GM12801 (cell line): ENCODE data around the gene LAMA1.

ENCODE experiments used
- CTCF ChIP-seq: IDR thresholded peaks from one replicate; pipeline ENCODE4 v1.5.1; 2011; ENCODE audit warnings: control low read depth; ENCODE audit not compliant: insufficient read length; ENCODE audit errors: extremely low read depth

Gene LAMA1

GRCh38 chr18:6955304-6955703 lies 162.3 kb downstream of the LAMA1 start:
- no peak for TF ChIP-seq CTCF

- no peak for TF ChIP-seq CTCF
These were observed 163.1 kb downstream of the LAMA1 start for GRCh38 chr18:6954501-6954900.

GRCh38 chr18:6951336-6952090 lies 166.1 kb downstream of the LAMA1 start:
- TF ChIP-seq CTCF: no peak

- TF ChIP-seq CTCF: no peak
These were observed 167.0 kb downstream of the LAMA1 start for GRCh38 chr18:6950641-6951040.

- TF ChIP-seq CTCF: no peak
These were observed 167.6 kb downstream of the LAMA1 start for GRCh38 chr18:6949800-6950586.

- no peak for TF ChIP-seq CTCF
These were observed 169.1 kb downstream of the LAMA1 start for GRCh38 chr18:6948281-6949055.

GRCh38 chr18:6947338-6948030 lies 170.1 kb downstream of the LAMA1 start:
- TF ChIP-seq CTCF: no peak
